SW 1271 (cell line): ENCODE measurements around the gene TAS2R39.

Source experiments
- DNase-seq, 2 experiments: peaks; one replicate each; lab custom pipeline; 2025; lab: John Stamatoyannopoulos, UW

TAS2R39 gene

DNA sequence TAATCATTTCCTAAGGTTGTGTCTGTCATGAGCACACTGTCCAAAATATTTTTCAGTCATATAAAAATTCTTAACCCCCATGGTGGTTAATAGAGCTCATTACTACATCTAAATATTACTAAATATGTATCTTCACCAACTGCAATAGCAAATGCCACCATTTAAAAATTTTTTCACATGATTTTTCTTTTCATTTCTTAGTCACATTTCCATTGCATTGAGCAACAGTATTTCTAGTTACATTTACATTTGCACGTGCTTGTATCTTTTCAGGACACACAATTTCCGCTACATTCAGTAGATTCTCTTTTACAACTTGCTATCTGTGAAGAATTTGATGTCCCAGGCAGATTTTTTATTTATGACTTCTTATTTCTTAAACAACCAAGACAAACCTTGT lies 33.5 kb downstream of the TAS2R39 start:
- DNase-seq: no peak

DNA sequence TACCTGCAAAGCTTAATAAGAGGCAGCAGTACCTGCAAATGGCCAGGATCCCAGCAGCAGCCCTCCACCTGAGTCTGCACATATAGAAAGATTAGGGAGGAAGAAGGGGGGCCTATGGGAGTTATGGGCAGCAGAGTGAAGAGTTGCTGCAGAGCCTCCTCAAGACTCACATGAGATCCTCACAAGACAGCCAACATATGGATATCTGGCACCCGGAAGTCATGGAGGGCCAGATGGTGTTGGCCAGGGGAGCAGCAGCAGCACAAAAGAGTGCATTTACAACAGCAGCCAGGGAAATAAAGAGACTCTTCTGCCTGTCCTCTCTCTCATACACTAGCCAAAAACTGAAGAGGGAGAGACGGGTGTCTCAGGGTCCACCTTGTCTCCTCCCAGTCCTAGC lies 34.6 kb downstream of the TAS2R39 start:
- no peak for DNase-seq

DNA sequence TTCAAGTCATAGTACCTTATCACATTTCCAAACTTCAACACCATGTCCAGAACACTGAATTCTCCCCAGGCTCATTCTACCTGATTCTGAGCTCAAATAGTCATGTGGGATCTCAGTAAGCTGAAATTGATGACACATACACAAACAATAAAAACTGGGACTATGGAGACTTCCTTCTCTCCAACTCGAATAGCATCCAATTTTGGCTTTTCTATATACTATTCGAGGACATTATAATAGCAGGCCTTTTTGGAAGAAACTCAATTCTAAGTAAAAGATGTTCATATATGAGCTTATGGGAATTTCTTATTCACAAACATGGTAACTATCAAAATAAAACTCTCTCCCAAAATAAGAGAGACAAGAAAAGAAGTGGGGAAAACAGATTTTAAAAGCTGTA lies 38.1 kb downstream of the TAS2R39 start:
- no peak for DNase-seq

DNA sequence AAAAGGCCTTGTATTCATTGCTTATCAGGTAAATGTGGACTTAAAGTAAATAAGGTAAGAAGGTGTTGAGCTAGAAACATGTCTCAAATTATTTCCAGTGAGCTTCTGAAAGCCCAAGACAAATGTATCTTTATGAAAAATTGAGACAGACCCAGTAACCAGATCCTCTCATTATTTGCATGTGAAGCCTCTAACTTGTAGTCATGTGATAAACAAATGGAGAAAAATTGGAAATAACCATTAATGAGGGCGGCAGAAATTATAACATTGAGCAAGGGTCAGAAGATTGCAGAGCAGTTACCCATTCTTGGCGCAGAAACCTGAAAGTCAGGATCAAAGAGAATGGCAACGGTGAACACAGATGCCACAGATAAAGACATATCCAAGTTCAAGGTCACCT lies 38.5 kb downstream of the TAS2R39 start, which contains the start of gene TAS2R40:
TAS2R40 (plus strand) TSS at position 301 of the 400 bp plus-strand sequence; CDS start at position 343, 42 bp downstream.
- DNase-seq: no peak

DNA sequence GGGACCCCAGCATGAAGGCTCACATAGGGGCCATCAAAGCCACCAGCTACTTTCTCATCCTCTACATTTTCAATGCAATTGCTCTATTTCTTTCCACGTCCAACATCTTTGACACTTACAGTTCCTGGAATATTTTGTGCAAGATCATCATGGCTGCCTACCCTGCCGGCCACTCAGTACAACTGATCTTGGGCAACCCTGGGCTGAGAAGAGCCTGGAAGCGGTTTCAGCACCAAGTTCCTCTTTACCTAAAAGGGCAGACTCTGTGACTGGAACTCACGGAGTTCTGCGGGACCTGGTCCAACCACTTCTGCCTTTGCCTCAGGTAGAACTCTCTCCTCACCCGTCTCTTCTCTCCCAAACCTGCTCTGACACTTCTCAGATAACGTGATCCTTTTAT lies 39.6 kb downstream of the TAS2R39 start:
- no peak for DNase-seq

DNA sequence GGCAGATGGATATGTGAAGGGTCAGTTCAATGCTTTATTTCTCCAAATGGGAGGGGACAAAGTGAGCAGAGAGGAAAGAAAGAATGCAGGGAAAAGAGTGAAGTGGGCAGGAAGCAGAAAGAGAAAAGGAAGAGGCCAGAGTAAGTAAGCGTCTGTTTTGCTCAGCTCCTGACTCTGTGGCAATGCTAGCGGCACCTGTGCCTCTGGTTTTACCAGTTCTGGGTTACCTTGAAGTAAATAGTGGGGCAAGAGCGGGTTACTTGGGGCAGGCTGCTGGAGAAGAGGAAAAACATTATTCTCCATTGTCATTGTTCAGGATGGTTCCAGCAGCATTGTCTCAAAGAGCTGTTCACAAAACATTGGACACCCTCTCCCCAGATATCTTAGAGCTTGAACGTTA lies 40.6 kb downstream of the TAS2R39 start:
- DNase-seq: no peak

DNA sequence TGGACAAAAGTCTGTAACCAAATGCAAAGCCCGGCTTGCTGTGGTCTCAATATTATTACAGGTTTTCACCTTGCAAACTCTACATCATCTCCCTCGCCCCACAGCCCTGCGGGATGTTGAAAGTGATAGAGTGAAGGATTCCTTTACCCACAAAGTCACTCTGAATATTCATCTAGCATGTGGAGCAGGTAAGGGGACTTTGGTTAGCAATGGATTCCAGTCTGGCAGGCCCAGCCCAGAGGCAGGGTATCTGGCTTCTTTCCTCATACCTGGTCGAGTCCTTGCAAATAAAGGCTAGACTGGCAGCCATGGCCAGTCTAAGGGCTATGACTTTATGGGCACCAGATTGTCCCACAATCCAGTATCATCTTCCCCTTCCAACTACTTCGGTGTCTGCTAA lies 41.8 kb downstream of the TAS2R39 start:
- DNase-seq: no peak

DNA sequence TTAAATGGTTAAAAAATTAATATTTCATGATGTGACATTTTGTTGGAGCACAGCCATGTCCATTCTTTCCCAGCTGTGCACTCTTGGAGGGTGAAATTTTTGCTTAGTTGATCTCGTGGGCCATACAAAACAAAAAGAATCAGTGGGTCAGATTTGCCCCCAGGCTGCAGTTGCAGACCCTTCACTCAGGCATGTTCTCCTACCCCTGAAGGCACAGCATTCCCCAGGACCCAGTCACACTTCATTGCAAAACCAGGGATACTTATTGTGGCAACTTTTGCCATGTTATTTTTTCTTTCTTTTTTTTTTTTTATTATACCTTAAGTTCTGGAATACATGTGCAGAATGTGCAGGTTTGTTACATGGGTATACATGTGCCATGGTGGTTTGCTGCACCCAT lies 44.6 kb downstream of the TAS2R39 start:
- no peak for DNase-seq

DNA sequence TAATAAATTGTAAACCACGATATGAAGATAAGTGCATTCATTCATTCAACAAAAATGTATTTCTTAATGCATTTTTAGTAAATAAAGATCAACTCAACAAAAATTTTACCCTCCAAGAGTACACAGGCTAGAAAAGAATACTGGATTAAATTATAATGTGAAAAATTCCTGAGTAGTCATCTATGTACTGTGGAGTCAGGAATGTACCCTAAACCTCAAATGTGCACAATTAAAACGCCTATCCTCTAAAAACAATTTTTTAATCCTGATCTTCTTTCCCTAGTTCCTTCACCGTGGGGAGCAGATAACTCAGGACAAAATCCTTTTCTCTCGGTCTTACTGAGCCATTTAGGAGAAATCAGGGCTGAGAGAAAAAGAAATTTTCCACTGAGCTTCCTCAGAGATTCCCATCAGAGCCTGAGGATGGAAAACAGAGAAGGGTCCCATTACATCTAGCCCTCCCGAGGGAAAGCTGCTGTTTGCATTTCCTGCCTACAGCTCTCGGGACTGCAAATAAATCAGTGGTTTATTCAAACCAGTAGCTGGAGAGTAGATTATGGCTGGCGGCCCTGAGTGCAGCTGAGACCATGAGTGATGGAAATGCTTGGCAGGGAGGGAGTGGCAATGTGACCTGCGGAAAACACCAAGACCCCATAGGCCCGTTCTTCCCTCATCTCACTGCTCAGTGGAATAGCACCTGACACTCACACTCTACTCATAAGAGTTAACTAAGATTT lies 46.0 kb downstream of the TAS2R39 start:
- DNase-seq: no peak

DNA sequence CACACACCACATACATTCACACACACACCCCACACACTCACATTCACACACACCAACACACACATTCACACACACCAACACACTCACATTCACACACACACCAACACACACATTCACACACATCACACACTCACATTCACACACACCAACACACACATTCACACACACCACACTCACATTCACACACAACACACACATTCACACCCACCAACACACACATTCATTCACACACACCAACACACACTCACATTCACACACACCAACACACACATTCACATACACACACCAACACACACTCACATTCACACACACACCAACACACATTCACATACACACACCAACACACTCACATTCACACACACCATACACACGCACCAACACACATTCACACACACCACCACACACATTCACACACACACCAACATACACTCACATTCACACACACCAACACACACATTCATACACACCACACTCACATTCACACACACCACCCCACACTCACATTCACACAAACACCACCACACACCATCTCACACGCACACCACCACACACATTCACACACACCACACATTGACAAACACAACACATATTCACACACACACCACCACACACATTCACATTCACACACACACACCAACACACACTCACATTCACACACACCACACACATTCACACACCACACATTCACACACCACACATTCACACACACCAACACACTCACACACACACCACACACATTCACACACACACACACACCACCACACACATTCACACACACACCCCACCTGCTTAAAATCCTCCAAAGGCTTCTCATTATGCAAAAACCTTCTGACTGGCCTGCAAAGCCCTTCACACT lies 47.6 kb downstream of the TAS2R39 start:
- DNase-seq: no peak
